GM23338 (cell line): ENCODE results near the gene PEBP1. TPM values are rescaled to one million over a fixed set of nuclear protein-coding genes. Genes with fewer than 3 reads are reported as not detected.

Experiments used
- ATAC-seq: fragments of 200-7000 bp; cut with Tn5 transposase; 3 replicates; pipeline ENCODE4 v1.9.1; 2020
- DNase-seq: peaks from one replicate; pipeline ENCODE4 v3.0.0-alpha.2; 2015; ENCODE audit warnings: low spot score
- H2AFZ ChIP-seq: fragments of 200-600 bp; sonication (generic); 2 replicates; pipeline ENCODE4 v1.8.0; 2016; ENCODE audit warnings: antibody characterized with exemption, mild to moderate bottlenecking, moderate library complexity
- H3F3A ChIP-seq: fragments of 200-600 bp; sonication (generic); replicated peaks from 2 replicates; pipeline ENCODE4 v1.8.0; 2017; ENCODE audit warnings: antibody characterized with exemption, mixed run types, low read depth
- H3K27ac ChIP-seq: fragments of 200-600 bp; sonication (generic); 2 replicates; pipeline ENCODE4 v1.6.1; 2016; ENCODE audit warnings: low read depth
- H3K27me3 ChIP-seq: fragments of 200-600 bp; sonication (generic); 2 replicates; pipeline ENCODE4 v1.8.0; 2016; ENCODE audit warnings: mild to moderate bottlenecking, mixed run types, moderate library complexity; ENCODE audit not compliant: insufficient read depth
- H3K36me3 ChIP-seq: fragments of 200-600 bp; sonication (generic); 2 replicates; pipeline ENCODE4 v1.8.0; 2016; ENCODE audit warnings: mild to moderate bottlenecking; ENCODE audit not compliant: insufficient read depth
- H3K4me1 ChIP-seq: fragments of 200-600 bp; sonication (generic); 2 replicates; pipeline ENCODE4 v1.8.0; 2016; ENCODE audit warnings: mild to moderate bottlenecking, moderate library complexity; ENCODE audit not compliant: insufficient read depth
- H3K4me2 ChIP-seq: fragments of 200-600 bp; sonication (generic); 2 replicates; pipeline ENCODE4 v1.7.1; 2017; ENCODE audit warnings: mixed run types
- H3K4me3 ChIP-seq: fragments of 200-600 bp; sonication (generic); 2 replicates; pipeline ENCODE4 v1.6.1; 2016; ENCODE audit warnings: mixed run types
- H3K79me2 ChIP-seq: fragments of 200-600 bp; sonication (generic); replicated peaks from 2 replicates; pipeline ENCODE4 v1.8.0; 2017; ENCODE audit warnings: mild to moderate bottlenecking; ENCODE audit not compliant: insufficient read depth
- H3K9me2 ChIP-seq: fragments of 200-600 bp; sonication (generic); 2 replicates; pipeline ENCODE4 v1.8.0; 2017; ENCODE audit not compliant: insufficient read depth
- H4K20me1 ChIP-seq: fragments of 200-600 bp; sonication (generic); replicated peaks from 2 replicates; pipeline ENCODE4 v1.8.0; 2017; ENCODE audit warnings: mild to moderate bottlenecking; ENCODE audit not compliant: insufficient read depth
- H3K27ac Mint-ChIP-seq: 2 replicates; pipeline ENCODE4 v1.8.0; 2020; ENCODE audit warnings: inconsistent platforms, mild to moderate bottlenecking, moderate library complexity, mixed read lengths
- H3K27me3 Mint-ChIP-seq: 3 replicates; pipeline ENCODE4 v1.8.0; 2022; ENCODE audit warnings: low read depth, mild to moderate bottlenecking, moderate library complexity, mixed read lengths, inconsistent platforms; ENCODE audit not compliant: insufficient read depth, poor library complexity
- H3K36me3 Mint-ChIP-seq: 3 replicates; pipeline ENCODE4 v1.8.0; 2021; ENCODE audit warnings: low read depth, mild to moderate bottlenecking, inconsistent platforms, moderate library complexity, mixed read lengths
- H3K4me1 Mint-ChIP-seq: 3 replicates; pipeline ENCODE4 v1.8.0; 2020; ENCODE audit warnings: mild to moderate bottlenecking, inconsistent platforms, mixed read lengths
- H3K4me3 Mint-ChIP-seq: 3 replicates; pipeline ENCODE4 v1.8.0; 2021; ENCODE audit warnings: moderate library complexity, mild to moderate bottlenecking, inconsistent platforms, mixed read lengths
- H3K9me3 Mint-ChIP-seq: 3 replicates; pipeline ENCODE4 v1.8.0; 2020; ENCODE audit warnings: moderate library complexity, mild to moderate bottlenecking, inconsistent platforms, mixed read lengths
- EZH2phosphoT487 ChIP-seq: fragments of 200-600 bp; sonication (generic); IDR thresholded peaks from one replicate; pipeline ENCODE4 v1.8.1; 2018; ENCODE audit warnings: antibody characterized with exemption; ENCODE audit not compliant: unreplicated experiment
- NANOG ChIP-seq: IDR thresholded peaks from 2 replicates; pipeline ENCODE4 v1.6.1; 2016; ENCODE audit warnings: antibody characterized with exemption, borderline replicate concordance
- STAT1 ChIP-seq: IDR thresholded peaks from one replicate; pipeline ENCODE4 v1.6.1; 2016; ENCODE audit warnings: antibody characterized with exemption; ENCODE audit not compliant: unreplicated experiment
- ZNF114 ChIP-seq: fragments of 250-450 bp; sonication (Bioruptor Pico); IDR thresholded peaks from 2 replicates; pipeline ENCODE4 v1.5.0; 2020; ENCODE audit warnings: mild to moderate bottlenecking, moderate library complexity
- polyA plus RNA-seq: library from polyadenylated mRNA; unstranded; fragments of >200 nt; fragmentation: Nextera tagmentation; extraction: Ambion mirVana; gene quantifications from 2 replicates; pipeline ENCODE4 v1.2.1, GENCODE V29; 2016
- total RNA-seq: library from RNA; depleted of rRNA; stranded (reverse); fragments of >200 nt; shearing (Covaris generic); gene quantifications from 2 replicates; pipeline ENCODE4 v1.2.3, GENCODE V29; 2014
- TF ChIP-seq, protein P1 (sequence below): fragments of 250-450 bp; sonication (Bioruptor Pico); IDR thresholded peaks from 2 replicates; pipeline ENCODE4 v1.5.0; 2020; ENCODE audit warnings: mild to moderate bottlenecking, moderate library complexity
- TF ChIP-seq, protein P2 (sequence below): IDR thresholded peaks from 2 replicates; pipeline ENCODE4 v1.6.1; 2016; ENCODE audit warnings: antibody characterized with exemption
- TF ChIP-seq, protein P3 (sequence below), 2 experiments: fragments of 200-600 bp in 1 of 2; sonication (generic) in 1 of 2; conservative IDR thresholded peaks; 2 replicates each; pipeline versions ENCODE4 v1.5.1 to v1.6.1; 2016 to 2017; ENCODE audit warnings: antibody characterized with exemption in 2 of 2, low read depth in 2 of 2, mild to moderate bottlenecking in 2 of 2, moderate library complexity in 1 of 2

Gene PEBP1
- total and polyA plus RNA-seq, 2 experiments from 2014 or later: 442 to 844 TPM

DNA sequence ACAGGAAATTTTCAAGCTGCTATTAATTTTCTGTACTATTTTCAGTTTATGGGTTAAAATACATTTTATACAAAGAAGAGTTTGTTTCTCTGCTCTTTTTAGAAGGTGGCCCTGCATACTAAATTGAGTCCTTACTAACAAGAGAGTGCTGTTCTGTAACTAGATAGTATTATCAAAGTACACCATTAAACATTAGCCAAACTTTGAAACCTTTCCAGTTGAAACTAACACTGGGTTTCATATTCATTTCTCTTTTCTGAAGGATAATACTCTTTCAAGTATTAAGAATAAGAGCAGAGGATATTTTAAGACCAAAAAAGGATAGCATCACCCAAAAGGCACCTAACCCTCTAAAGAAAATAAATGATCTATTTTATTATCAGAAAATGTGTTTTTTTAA is 47.2 kb downstream of the PEBP1 start (continued):
- TF ChIP-seq, protein P1, sequence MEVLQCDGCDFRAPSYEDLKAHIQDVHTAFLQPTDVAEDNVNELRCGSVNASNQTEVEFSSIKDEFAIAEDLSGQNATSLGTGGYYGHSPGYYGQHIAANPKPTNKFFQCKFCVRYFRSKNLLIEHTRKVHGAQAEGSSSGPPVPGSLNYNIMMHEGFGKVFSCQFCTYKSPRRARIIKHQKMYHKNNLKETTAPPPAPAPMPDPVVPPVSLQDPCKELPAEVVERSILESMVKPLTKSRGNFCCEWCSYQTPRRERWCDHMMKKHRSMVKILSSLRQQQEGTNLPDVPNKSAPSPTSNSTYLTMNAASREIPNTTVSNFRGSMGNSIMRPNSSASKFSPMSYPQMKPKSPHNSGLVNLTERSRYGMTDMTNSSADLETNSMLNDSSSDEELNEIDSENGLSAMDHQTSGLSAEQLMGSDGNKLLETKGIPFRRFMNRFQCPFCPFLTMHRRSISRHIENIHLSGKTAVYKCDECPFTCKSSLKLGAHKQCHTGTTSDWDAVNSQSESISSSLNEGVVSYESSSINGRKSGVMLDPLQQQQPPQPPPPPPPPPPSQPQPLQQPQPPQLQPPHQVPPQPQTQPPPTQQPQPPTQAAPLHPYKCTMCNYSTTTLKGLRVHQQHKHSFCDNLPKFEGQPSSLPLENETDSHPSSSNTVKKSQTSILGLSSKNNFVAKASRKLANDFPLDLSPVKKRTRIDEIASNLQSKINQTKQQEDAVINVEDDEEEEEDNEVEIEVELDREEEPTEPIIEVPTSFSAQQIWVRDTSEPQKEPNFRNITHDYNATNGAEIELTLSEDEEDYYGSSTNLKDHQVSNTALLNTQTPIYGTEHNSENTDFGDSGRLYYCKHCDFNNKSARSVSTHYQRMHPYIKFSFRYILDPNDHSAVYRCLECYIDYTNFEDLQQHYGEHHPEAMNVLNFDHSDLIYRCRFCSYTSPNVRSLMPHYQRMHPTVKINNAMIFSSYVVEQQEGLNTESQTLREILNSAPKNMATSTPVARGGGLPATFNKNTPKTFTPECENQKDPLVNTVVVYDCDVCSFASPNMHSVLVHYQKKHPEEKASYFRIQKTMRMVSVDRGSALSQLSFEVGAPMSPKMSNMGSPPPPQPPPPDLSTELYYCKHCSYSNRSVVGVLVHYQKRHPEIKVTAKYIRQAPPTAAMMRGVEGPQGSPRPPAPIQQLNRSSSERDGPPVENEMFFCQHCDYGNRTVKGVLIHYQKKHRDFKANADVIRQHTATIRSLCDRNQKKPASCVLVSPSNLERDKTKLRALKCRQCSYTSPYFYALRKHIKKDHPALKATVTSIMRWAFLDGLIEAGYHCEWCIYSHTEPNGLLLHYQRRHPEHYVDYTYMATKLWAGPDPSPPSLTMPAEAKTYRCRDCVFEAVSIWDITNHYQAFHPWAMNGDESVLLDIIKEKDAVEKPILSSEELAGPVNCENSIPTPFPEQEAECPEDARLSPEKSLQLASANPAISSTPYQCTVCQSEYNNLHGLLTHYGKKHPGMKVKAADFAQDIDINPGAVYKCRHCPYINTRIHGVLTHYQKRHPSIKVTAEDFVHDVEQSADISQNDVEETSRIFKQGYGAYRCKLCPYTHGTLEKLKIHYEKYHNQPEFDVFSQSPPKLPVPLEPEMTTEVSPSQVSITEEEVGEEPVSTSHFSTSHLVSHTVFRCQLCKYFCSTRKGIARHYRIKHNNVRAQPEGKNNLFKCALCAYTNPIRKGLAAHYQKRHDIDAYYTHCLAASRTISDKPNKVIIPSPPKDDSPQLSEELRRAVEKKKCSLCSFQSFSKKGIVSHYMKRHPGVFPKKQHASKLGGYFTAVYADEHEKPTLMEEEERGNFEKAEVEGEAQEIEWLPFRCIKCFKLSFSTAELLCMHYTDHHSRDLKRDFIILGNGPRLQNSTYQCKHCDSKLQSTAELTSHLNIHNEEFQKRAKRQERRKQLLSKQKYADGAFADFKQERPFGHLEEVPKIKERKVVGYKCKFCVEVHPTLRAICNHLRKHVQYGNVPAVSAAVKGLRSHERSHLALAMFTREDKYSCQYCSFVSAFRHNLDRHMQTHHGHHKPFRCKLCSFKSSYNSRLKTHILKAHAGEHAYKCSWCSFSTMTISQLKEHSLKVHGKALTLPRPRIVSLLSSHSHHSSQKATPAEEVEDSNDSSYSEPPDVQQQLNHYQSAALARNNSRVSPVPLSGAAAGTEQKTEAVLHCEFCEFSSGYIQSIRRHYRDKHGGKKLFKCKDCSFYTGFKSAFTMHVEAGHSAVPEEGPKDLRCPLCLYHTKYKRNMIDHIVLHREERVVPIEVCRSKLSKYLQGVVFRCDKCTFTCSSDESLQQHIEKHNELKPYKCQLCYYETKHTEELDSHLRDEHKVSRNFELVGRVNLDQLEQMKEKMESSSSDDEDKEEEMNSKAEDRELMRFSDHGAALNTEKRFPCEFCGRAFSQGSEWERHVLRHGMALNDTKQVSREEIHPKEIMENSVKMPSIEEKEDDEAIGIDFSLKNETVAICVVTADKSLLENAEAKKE (CRISPR knock-in tag): no peak
- TF ChIP-seq ZNF114 (CRISPR knock-in tag) (no peak), NANOG (no peak), EZH2phosphoT487 (no peak), STAT1 (no peak)
- TF ChIP-seq, protein P2, sequence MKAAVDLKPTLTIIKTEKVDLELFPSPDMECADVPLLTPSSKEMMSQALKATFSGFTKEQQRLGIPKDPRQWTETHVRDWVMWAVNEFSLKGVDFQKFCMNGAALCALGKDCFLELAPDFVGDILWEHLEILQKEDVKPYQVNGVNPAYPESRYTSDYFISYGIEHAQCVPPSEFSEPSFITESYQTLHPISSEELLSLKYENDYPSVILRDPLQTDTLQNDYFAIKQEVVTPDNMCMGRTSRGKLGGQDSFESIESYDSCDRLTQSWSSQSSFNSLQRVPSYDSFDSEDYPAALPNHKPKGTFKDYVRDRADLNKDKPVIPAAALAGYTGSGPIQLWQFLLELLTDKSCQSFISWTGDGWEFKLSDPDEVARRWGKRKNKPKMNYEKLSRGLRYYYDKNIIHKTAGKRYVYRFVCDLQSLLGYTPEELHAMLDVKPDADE: no peak

DNA sequence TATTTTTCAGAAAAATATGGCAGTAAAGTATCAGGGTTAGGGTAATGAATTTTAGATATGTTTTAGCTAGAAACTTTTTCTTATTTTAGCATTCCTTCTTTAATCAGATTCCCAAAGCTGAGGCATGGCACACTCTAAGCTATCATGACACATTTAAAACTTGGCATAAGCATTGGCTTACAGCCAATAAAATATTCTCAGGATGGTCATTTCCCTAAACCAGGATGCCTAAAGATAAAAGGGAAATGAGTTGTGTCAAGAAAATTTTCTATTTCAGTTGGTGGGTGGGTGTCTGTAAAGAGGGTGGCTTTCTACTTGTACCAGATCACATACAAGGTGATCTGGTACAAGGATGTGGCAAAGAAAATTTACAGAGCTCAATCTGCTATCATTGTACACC is 47.8 kb downstream of the PEBP1 start:
- Mint-ChIP-seq H3K4me1 (peaks cover 5% of the 10 kb centered on the region), H3K36me3 (0 out of 3 replicates have a peak, but pooled peaks cover 2% of the 10 kb centered on the region), H3K4me3 (no peak overlapping the region), H3K27me3 (no peaks in the 10 kb centered on the region), H3K27ac (no peak overlapping the region), H3K9me3 (no peaks in the 10 kb centered on the region)
- DNase-seq: no peak
- Histone ChIP-seq H4K20me1 (no peaks in the 10 kb centered on the region), H3K27me3 (no peaks in the 10 kb centered on the region), H3K79me2 (no peaks in the 10 kb centered on the region), H3K36me3 (no peaks in the 10 kb centered on the region), H3K4me2 (no peak overlapping the region), H3K27ac (no peak overlapping the region), H2AFZ (no peak overlapping the region), H3K4me3 (no peak overlapping the region), H3K4me1 (no peaks in the 10 kb centered on the region), H3K9me2 (no peaks in the 10 kb centered on the region), H3F3A (no peaks in the 10 kb centered on the region)
- TF ChIP-seq, protein P3, sequence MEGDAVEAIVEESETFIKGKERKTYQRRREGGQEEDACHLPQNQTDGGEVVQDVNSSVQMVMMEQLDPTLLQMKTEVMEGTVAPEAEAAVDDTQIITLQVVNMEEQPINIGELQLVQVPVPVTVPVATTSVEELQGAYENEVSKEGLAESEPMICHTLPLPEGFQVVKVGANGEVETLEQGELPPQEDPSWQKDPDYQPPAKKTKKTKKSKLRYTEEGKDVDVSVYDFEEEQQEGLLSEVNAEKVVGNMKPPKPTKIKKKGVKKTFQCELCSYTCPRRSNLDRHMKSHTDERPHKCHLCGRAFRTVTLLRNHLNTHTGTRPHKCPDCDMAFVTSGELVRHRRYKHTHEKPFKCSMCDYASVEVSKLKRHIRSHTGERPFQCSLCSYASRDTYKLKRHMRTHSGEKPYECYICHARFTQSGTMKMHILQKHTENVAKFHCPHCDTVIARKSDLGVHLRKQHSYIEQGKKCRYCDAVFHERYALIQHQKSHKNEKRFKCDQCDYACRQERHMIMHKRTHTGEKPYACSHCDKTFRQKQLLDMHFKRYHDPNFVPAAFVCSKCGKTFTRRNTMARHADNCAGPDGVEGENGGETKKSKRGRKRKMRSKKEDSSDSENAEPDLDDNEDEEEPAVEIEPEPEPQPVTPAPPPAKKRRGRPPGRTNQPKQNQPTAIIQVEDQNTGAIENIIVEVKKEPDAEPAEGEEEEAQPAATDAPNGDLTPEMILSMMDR (conservative IDR thresholded peaks at IDR 0.05; ENCODE audit: low read depth in 2 of 2): no peak
- no peak for ATAC-seq
